Suprapubic skin (tissue), 4 donors: ENCODE results near the gene MED13L. TPM values are rescaled to one million over a fixed set of nuclear protein-coding genes. Genes with fewer than 3 reads are reported as not detected.

Source experiments
- DNase-seq, 2 donors: peaks; one replicate each; pipeline ENCODE4 v3.0.0-alpha.2; 2019; ENCODE audit warnings: low spot score in 2 of 2
- H3K27ac ChIP-seq: fragments of 200-600 bp; sonication (generic); one replicate; pipeline ENCODE4 v1.5.1; 2019
- H3K27me3 ChIP-seq: fragments of 200-600 bp; sonication (generic); one replicate; pipeline ENCODE4 v1.5.1; 2019
- H3K36me3 ChIP-seq: fragments of 200-600 bp; sonication (generic); one replicate; pipeline ENCODE4 v1.5.1; 2019
- H3K4me1 ChIP-seq: fragments of 200-600 bp; sonication (generic); one replicate; pipeline ENCODE4 v1.5.1; 2019
- H3K4me3 ChIP-seq: fragments of 200-600 bp; sonication (generic); one replicate; pipeline ENCODE4 v1.5.1; 2019; ENCODE audit warnings: mild to moderate bottlenecking
- H3K9me3 ChIP-seq: fragments of 200-600 bp; sonication (generic); one replicate; pipeline ENCODE4 v1.5.1; 2019
- CTCF ChIP-seq, 2 donors: fragments of 200-600 bp in 1 of 2; fragments of 450-650 bp in 1 of 2; sonication (generic) in 1 of 2; IDR thresholded peaks; one replicate each; pipeline ENCODE4 v1.5.1; 2016 to 2019; ENCODE audit warnings: antibody characterized with exemption in 2 of 2, mild to moderate bottlenecking in 1 of 2, moderate library complexity in 1 of 2
- EP300 ChIP-seq: sonication (generic); formaldehyde crosslinking; IDR thresholded peaks from one replicate; pipeline ENCODE4 v1.6.1; 2017; ENCODE audit warnings: antibody characterized with exemption
- POLR2A ChIP-seq, 2 donors: fragments of 450-650 bp; IDR thresholded peaks; one replicate each; pipeline ENCODE4 v1.6.1; 2017; ENCODE audit warnings: antibody characterized with exemption in 2 of 2, mild to moderate bottlenecking in 2 of 2, moderate library complexity in 2 of 2
- POLR2AphosphoS5 ChIP-seq, 3 donors: sonication (generic); formaldehyde crosslinking; IDR thresholded peaks; one replicate each; pipeline ENCODE4 v1.6.1; 2017; ENCODE audit warnings: antibody characterized with exemption in 3 of 3
- whole genome bisulfite sequencing: methylation state at CpG from one replicate; pipeline ENCODE4 v1.1.5; 2018; 5-methylcytosine and 5-hydroxymethylcytosine counted together
- total RNA-seq, 4 donors: library from RNA; depleted of rRNA; stranded (reverse); fragments of >200 nt; gene quantifications; one replicate each; pipeline ENCODE4 v1.1.0, GENCODE V29; 2016

The MED13L gene
- total RNA-seq, 4 donors from 2014 or later = 173 to 418 (median 228) TPM

GRCh38 chr12:116298578-116298977 lies 21.1 kb upstream of the MED13L start:
- Histone ChIP-seq H3K36me3 (no peaks in the 10 kb centered on the region), H3K27me3 (no peaks in the 10 kb centered on the region), H3K4me3 (no peak overlapping the region), H3K9me3 (no peaks in the 10 kb centered on the region), H3K27ac (no peak overlapping the region), H3K4me1 (peaks cover 25% of the 10 kb centered on the region)
- TF ChIP-seq CTCF (IDR thresholded peaks at IDR 0.05) = no peak
- no peak for TF ChIP-seq EP300
- no peak for TF ChIP-seq POLR2AphosphoS5 (IDR thresholded peaks at IDR 0.05)
- TF ChIP-seq POLR2A (IDR thresholded peaks at IDR 0.05) = no peak
- WGBS = 95% methylated on average over 2 of the region's 2 CpGs
- DNase-seq = no peak

GRCh38 chr12:116297224-116297834 lies 19.8 kb upstream of the MED13L start:
- no peak for TF ChIP-seq POLR2A (IDR thresholded peaks at IDR 0.05)
- TF ChIP-seq POLR2AphosphoS5 (IDR thresholded peaks at IDR 0.05) = no peak
- TF ChIP-seq EP300 = no peak
- TF ChIP-seq CTCF (IDR thresholded peaks at IDR 0.05) = no peak
- 71% methylated on average over 3 of the region's 3 CpGs for WGBS
- Histone ChIP-seq H3K27ac (no peak overlapping the region), H3K9me3 (no peaks in the 10 kb centered on the region), H3K27me3 (no peaks in the 10 kb centered on the region), H3K36me3 (no peaks in the 10 kb centered on the region), H3K4me1 (peaks cover 23% of the 10 kb centered on the region), H3K4me3 (no peak overlapping the region)
- no peak for DNase-seq

GRCh38 chr12:116295327-116296263 lies 18.1 kb upstream of the MED13L start:
- Histone ChIP-seq H3K9me3 (no peaks in the 10 kb centered on the region), H3K4me3 (no peak overlapping the region), H3K36me3 (no peaks in the 10 kb centered on the region), H3K4me1 (peaks cover 23% of the 10 kb centered on the region), H3K27ac (no peak overlapping the region), H3K27me3 (no peaks in the 10 kb centered on the region)
- TF ChIP-seq EP300 (no peak), POLR2AphosphoS5 (IDR thresholded peaks at IDR 0.05) (no peak), CTCF (IDR thresholded peaks at IDR 0.05) (no peak), POLR2A (IDR thresholded peaks at IDR 0.05) (no peak)
- 78% methylated on average over 4 of the region's 4 CpGs for WGBS
- no peak for DNase-seq

GRCh38 chr12:116294454-116295165 lies 17.1 kb upstream of the MED13L start:
- DNase-seq = no peak
- TF ChIP-seq POLR2AphosphoS5 (IDR thresholded peaks at IDR 0.05) (no peak), POLR2A (IDR thresholded peaks at IDR 0.05) (no peak), EP300 (no peak), CTCF (IDR thresholded peaks at IDR 0.05) (no peak)
- no peaks in the 10 kb centered on the region for H3K36me3 ChIP-seq
- 57% methylated on average over 4 of the region's 4 CpGs for WGBS
- no peak overlapping the region for H3K4me3 ChIP-seq
- peaks cover 15% of the 10 kb centered on the region for H3K4me1 ChIP-seq
- H3K27ac ChIP-seq = no peak overlapping the region
- H3K27me3 ChIP-seq = no peaks in the 10 kb centered on the region
- no peaks in the 10 kb centered on the region for H3K9me3 ChIP-seq
